MM.1S (cell line): ENCODE results near the gene RGL4.

Source experiments
- DNase-seq: peaks from one replicate; pipeline ENCODE4 v3.0.0-alpha.2; 2015
- H2AFZ ChIP-seq: fragments of 300-600 bp; sonication (generic); 2 replicates; pipeline ENCODE4 v1.6.0; 2016; ENCODE audit warnings: antibody characterized with exemption, low read length
- H3F3A ChIP-seq: fragments of 300-600 bp; sonication (generic); 2 replicates; pipeline ENCODE4 v1.6.1; 2016; ENCODE audit warnings: mild to moderate bottlenecking, antibody characterized with exemption, low read length, moderate library complexity, mixed read lengths; ENCODE audit not compliant: insufficient read depth
- H3K27ac ChIP-seq: fragments of 300-600 bp; sonication (generic); 2 replicates; pipeline ENCODE4 v1.5.1; 2016; ENCODE audit warnings: mild to moderate bottlenecking, low read length
- H3K27me3 ChIP-seq: fragments of 300-600 bp; sonication (generic); replicated peaks from 2 replicates; pipeline ENCODE4 v1.6.0; 2016; ENCODE audit warnings: low read length; ENCODE audit not compliant: insufficient read depth
- H3K36me3 ChIP-seq: fragments of 300-600 bp; sonication (generic); replicated peaks from 2 replicates; pipeline ENCODE4 v1.6.1; 2016; ENCODE audit warnings: mild to moderate bottlenecking, low read length, mixed read lengths; ENCODE audit not compliant: insufficient read depth
- H3K4me1 ChIP-seq: fragments of 300-600 bp; sonication (generic); 2 replicates; pipeline ENCODE4 v1.6.1; 2016; ENCODE audit warnings: low read length, mixed read lengths
- H3K4me2 ChIP-seq: fragments of 300-600 bp; sonication (generic); 2 replicates; pipeline ENCODE4 v1.6.0; 2016; ENCODE audit warnings: low read depth, low read length
- H3K4me3 ChIP-seq: fragments of 300-600 bp; sonication (generic); 2 replicates; pipeline ENCODE4 v1.5.1; 2016; ENCODE audit warnings: low read length, mixed read lengths
- H3K79me2 ChIP-seq: fragments of 300-600 bp; sonication (generic); 2 replicates; pipeline ENCODE4 v1.6.1; 2016; ENCODE audit warnings: mixed run types, low read length, mixed read lengths
- H3K9ac ChIP-seq: fragments of 300-600 bp; sonication (generic); 2 replicates; pipeline ENCODE4 v1.6.1; 2016; ENCODE audit warnings: low read length, mixed read lengths
- H3K9me2 ChIP-seq: fragments of 300-600 bp; sonication (generic); replicated peaks from 2 replicates; pipeline ENCODE4 v1.6.1; 2016; ENCODE audit warnings: mild to moderate bottlenecking, low read length, mixed read lengths; ENCODE audit not compliant: insufficient read depth
- H3K9me3 ChIP-seq: fragments of 300-600 bp; sonication (generic); replicated peaks from 2 replicates; pipeline ENCODE4 v1.6.1; 2016; ENCODE audit warnings: mild to moderate bottlenecking, low read length, mixed read lengths; ENCODE audit not compliant: insufficient read depth
- H4K20me1 ChIP-seq: fragments of 300-600 bp; sonication (generic); 2 replicates; pipeline ENCODE4 v1.6.1; 2016; ENCODE audit warnings: mild to moderate bottlenecking, low read length, moderate library complexity, mixed read lengths; ENCODE audit not compliant: insufficient read depth
- CTCF ChIP-seq: fragments of 300-600 bp; sonication (generic); IDR thresholded peaks from 2 replicates; pipeline ENCODE4 v1.5.1; 2016; ENCODE audit warnings: antibody characterized with exemption, low read length, mixed read lengths
- EZH2 ChIP-seq: fragments of 300-600 bp; sonication (generic); optimal IDR thresholded peaks from 2 replicates; pipeline ENCODE3; 2017; ENCODE audit warnings: low read depth, mild to moderate bottlenecking, antibody characterized with exemption, low read length, mixed read lengths
- EZH2phosphoT487 ChIP-seq: fragments of 300-600 bp; sonication (generic); IDR thresholded peaks from 2 replicates; pipeline ENCODE4 v1.6.1; 2018; ENCODE audit warnings: antibody characterized with exemption, low read length

The RGL4 gene

DNA sequence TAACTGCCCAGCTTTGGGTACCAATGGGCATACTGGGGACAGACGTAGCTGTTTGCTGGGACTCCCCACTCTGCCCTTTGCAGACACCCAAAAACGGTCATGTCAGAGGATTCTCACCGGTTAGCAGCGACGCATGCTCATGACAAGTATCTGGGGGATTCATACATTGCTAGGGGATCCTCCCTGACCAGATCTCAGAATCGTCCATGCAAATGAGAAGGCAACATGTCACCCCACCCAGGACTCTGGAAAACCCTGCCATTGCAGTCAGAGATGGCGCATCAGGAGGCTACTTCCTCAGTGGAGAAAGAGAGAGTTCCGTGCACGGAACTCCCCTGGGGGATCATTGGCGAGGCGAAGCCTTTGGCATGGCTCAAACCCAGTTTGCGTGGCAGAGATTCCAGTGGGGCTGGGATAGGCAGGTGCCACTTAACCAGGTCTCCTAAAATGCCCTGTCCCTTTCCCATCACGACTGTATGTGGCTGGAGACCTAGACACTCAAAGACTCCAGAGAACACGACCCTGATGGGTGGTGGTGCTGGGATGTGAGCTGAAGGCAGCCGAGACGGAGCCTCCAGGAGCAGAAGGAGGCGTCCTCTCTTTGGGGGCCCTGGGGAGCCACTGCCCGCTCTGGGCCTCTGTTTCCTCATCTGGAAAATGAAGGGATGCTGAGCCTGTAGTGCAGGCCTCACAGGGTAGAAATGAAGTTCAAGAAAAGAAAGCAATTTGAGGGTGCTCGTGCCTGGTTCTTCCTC, 4.9 kb downstream of the RGL4 start:
- Histone ChIP-seq H3K27ac (no peak overlapping the region), H3K4me2 (no peak overlapping the region), H3F3A (no peaks in the 10 kb centered on the region), H3K27me3 (no peaks in the 10 kb centered on the region), H3K79me2 (0 out of 2 replicates have a peak, but pooled peaks cover 7% of the 10 kb centered on the region), H2AFZ (no peak overlapping the region), H3K4me1 (no peaks in the 10 kb centered on the region), H3K9me3 (no peaks in the 10 kb centered on the region), H3K9me2 (no peaks in the 10 kb centered on the region), H3K9ac (no peak overlapping the region), H3K4me3 (no peak overlapping the region), H3K36me3 (no peaks in the 10 kb centered on the region; the same call in 1 of the 2 replicates), H4K20me1 (no peaks in the 10 kb centered on the region)
- no peak for DNase-seq
- TF ChIP-seq EZH2, result no peak
- TF ChIP-seq EZH2phosphoT487, result no peak
- TF ChIP-seq CTCF, result no peak

DNA sequence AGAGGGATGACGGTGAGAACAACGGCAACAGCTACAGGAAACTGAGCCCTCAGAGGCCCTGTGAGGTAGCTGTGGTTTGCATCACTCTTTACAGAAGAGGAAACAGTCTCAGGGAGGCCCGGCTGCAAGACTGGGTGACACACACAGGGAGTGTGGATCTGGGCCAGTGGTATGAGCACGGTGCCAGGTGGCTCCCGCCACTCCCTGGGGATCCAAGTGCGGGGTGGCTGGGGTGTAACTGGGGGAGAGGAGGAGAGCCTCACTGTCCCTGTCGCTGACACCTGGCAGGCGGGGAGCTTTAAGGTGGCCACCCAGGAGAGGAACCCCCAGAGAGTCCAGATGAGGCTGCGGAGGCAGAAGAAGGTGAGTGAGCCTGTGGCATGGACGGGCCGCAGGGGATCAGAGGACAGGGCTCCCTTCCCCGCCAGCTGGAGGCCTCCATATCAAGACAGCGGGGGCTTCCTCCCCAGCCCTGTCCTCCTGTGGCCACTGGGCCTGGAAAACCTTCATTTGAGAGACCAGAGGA, 5.6 kb downstream of the RGL4 start:
- no peak overlapping the region for H3K27ac ChIP-seq
- peaks cover 8% of the 10 kb centered on the region; the same call in 1 of the 2 replicates for H3K79me2 ChIP-seq
- H3K9me2 ChIP-seq, result no peaks in the 10 kb centered on the region
- TF ChIP-seq CTCF (no peak), EZH2 (no peak), EZH2phosphoT487 (no peak)
- H3K36me3 ChIP-seq, result no peaks in the 10 kb centered on the region; the same call in 1 of the 2 replicates
- H4K20me1 ChIP-seq, result no peaks in the 10 kb centered on the region
- no peaks in the 10 kb centered on the region for H3K27me3 ChIP-seq
- H3K4me3 ChIP-seq, result no peak overlapping the region
- H3K4me2 ChIP-seq, result no peak overlapping the region
- no peaks in the 10 kb centered on the region for H3K9me3 ChIP-seq
- H3F3A ChIP-seq, result no peaks in the 10 kb centered on the region
- H2AFZ ChIP-seq, result no peak overlapping the region
- H3K9ac ChIP-seq, result no peak overlapping the region
- H3K4me1 ChIP-seq, result no peaks in the 10 kb centered on the region
- no peak for DNase-seq

GRCh38 chr22:23697031-23697970, 6.5 kb downstream of the RGL4 start:
- Histone ChIP-seq H3K4me2 (no peak overlapping the region), H3F3A (no peaks in the 10 kb centered on the region), H3K27me3 (no peaks in the 10 kb centered on the region), H3K27ac (no peak overlapping the region), H4K20me1 (no peaks in the 10 kb centered on the region), H3K36me3 (no peaks in the 10 kb centered on the region; the same call in 1 of the 2 replicates), H3K9me3 (no peaks in the 10 kb centered on the region), H3K4me1 (no peaks in the 10 kb centered on the region), H2AFZ (no peak overlapping the region), H3K4me3 (no peak overlapping the region), H3K79me2 (peaks cover 17% of the 10 kb centered on the region), H3K9ac (no peak overlapping the region), H3K9me2 (no peaks in the 10 kb centered on the region)
- DNase-seq, result no peak
- no peak for TF ChIP-seq EZH2
- no peak for TF ChIP-seq CTCF
- no peak for TF ChIP-seq EZH2phosphoT487
